Measurements from ENCODE around the gene NR5A1.

GRCh38 chr9:124452326-124452725 lies 54.9 kb downstream of the NR5A1 start:
- TF ChIP-seq CTCF (IDR thresholded peaks at IDR 0.05) (no peak), EP300 (IDR thresholded peaks at IDR 0.05) (no peak), POLR2A (IDR thresholded peaks at IDR 0.05) (no peak)

All from gastroesophageal sphincter (tissue), 3 donors.